Progenitor cell of endocrine pancreas (in vitro differentiated cells): ENCODE results near the gene TRABD. TPM values are rescaled to one million over a fixed set of nuclear protein-coding genes. Genes with fewer than 3 reads are reported as not detected.

Experiments
- DNase-seq: peaks from one replicate; pipeline ENCODE4 v3.0.0; 2021; ENCODE audit warnings: low spot score; ENCODE audit not compliant: unreplicated experiment
- H3K27ac Mint-ChIP-seq: 2 replicates; pipeline ENCODE4 v1.8.0; 2021; ENCODE audit warnings: mild to moderate bottlenecking, moderate library complexity, mixed read lengths
- H3K27me3 Mint-ChIP-seq: 2 replicates; pipeline ENCODE4 v1.8.0; 2021; ENCODE audit warnings: mixed read lengths
- H3K36me3 Mint-ChIP-seq: 2 replicates; pipeline ENCODE4 v1.8.0; 2022; ENCODE audit warnings: mixed read lengths; ENCODE audit not compliant: insufficient read depth
- H3K4me1 Mint-ChIP-seq: 2 replicates; pipeline ENCODE4 v1.8.0; 2021; ENCODE audit warnings: low read depth, mixed read lengths
- H3K4me3 Mint-ChIP-seq: 2 replicates; pipeline ENCODE4 v1.8.0; 2021; ENCODE audit warnings: low read depth, mild to moderate bottlenecking, moderate library complexity, mixed read lengths
- H3K9me3 Mint-ChIP-seq: 2 replicates; pipeline ENCODE4 v1.8.0; 2021; ENCODE audit warnings: low read depth, mixed read lengths
- total RNA-seq: library from RNA; stranded (reverse); gene quantifications from 2 replicates; pipeline ENCODE4 v1.2.1, GENCODE V29; 2021
- TF ChIP-seq, protein P1 (sequence below): fragments of 200-600 bp; sonication (generic); IDR thresholded peaks from one replicate; pipeline ENCODE4 v1.5.0; 2021; ENCODE audit warnings: antibody characterized with exemption, mild to moderate bottlenecking; ENCODE audit not compliant: unreplicated experiment

Gene TRABD
- total RNA-seq, 1 donor from 2014 or later, result 39.4 TPM

GRCh38 chr22:50238755-50239154, 53.0 kb downstream of the TRABD start:
- DNase-seq, result no peak
- Mint-ChIP-seq H3K27ac (no peak overlapping the region), H3K9me3 (no peaks in the 10 kb centered on the region), H3K27me3 (no peaks in the 10 kb centered on the region), H3K4me1 (peaks cover 17% of the 10 kb centered on the region), H3K4me3 (no peak overlapping the region), H3K36me3 (peaks cover 5% of the 10 kb centered on the region)
- TF ChIP-seq, protein P1, sequence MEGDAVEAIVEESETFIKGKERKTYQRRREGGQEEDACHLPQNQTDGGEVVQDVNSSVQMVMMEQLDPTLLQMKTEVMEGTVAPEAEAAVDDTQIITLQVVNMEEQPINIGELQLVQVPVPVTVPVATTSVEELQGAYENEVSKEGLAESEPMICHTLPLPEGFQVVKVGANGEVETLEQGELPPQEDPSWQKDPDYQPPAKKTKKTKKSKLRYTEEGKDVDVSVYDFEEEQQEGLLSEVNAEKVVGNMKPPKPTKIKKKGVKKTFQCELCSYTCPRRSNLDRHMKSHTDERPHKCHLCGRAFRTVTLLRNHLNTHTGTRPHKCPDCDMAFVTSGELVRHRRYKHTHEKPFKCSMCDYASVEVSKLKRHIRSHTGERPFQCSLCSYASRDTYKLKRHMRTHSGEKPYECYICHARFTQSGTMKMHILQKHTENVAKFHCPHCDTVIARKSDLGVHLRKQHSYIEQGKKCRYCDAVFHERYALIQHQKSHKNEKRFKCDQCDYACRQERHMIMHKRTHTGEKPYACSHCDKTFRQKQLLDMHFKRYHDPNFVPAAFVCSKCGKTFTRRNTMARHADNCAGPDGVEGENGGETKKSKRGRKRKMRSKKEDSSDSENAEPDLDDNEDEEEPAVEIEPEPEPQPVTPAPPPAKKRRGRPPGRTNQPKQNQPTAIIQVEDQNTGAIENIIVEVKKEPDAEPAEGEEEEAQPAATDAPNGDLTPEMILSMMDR, result no peak

DNA sequence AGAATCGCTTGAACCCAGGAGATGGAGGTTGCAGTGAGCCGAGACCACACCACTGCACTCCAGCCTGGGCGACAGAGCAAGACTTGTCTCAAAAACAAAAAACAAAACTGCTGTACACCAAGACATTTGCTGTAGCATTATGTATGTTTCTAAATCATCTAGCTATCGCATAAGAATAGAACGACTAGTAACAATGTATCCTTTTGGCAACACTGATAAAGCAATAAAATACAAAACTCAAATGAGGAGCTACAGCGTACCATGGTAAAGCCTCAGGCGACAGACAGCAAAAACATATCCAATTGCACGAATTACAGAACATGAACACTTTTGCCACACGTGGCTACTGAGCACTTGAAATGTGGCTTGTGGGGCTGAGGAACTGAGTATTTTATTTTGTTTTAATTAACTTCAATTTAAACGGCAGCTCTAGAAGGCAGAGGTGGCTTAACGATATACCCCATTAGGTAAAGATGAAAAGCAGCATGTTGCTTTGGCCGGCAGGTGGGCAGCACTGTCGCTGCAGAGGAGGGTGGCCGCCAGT, 56.8 kb downstream of the TRABD start:
- Mint-ChIP-seq H3K27ac (no peak overlapping the region), H3K4me1 (peaks cover 24% of the 10 kb centered on the region), H3K9me3 (no peaks in the 10 kb centered on the region), H3K4me3 (peak overlapping the region; percentile 99), H3K36me3 (peaks cover 6% of the 10 kb centered on the region), H3K27me3 (no peaks in the 10 kb centered on the region)
- no peak for DNase-seq
- TF ChIP-seq, protein P1, result no peak

DNA sequence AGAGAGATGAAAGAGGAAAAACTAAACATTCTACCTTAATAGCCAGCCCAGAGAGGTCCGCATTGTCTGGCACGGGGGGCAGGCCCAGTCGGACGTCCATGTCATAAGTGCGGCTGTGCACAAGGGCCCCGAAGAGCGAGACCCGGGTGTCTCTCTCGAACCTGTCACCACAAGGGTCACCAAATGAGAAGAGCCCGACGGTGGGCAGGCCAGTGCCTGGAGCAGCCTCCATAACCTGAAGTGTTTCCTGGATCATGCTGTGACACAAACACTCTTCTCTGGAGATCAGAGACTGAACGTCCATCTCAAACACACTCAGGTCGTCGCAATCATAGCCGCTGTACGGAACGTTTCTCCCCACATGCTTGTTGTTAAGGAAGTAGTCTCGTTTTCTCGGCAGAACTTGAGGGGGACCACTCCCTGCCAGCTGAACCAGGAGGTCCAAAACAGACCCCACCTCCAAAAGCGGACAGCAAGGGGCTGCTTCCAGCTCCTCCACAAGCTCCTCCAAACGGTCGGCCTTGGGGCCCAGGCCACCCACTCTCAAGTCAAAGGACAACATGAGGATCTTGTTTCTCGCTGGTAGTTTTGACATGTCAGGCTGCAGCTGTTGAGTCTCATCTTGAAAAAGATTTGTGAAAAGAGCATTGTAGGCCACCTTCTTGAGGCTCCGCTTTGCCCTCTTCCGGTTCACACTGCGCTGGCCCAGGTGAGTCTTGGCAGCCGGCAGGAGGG, 58.1 kb downstream of the TRABD start:
- TF ChIP-seq, protein P1, result no peak
- Mint-ChIP-seq H3K9me3 (no peaks in the 10 kb centered on the region), H3K27ac (peak overlapping the region; percentile 96)

GRCh38 chr22:50244420-50245213, 58.9 kb downstream of the TRABD start, which contains the start of gene TUBGCP6:
TUBGCP6 (minus strand) TSS chr22:50245023; CDS start chr22:50244459, 564 bp downstream.
- Mint-ChIP-seq H3K36me3 (peaks cover 4% of the 10 kb centered on the region), H3K9me3 (no peaks in the 10 kb centered on the region), H3K4me1 (peaks cover 26% of the 10 kb centered on the region), H3K27ac (peak within 1 kb of the TSS; percentile 96), H3K27me3 (no peaks in the 10 kb centered on the region), H3K4me3 (peak within 1 kb of the TSS; percentile 99)
- TF ChIP-seq, protein P1, result peak; percentile 40
- peak; percentile 79 for DNase-seq

More for the DNA sequence above, 58.1 kb downstream of the TRABD start:
- peaks cover 4% of the 10 kb centered on the region for H3K36me3 Mint-ChIP-seq
- DNase-seq, result no peak
- no peaks in the 10 kb centered on the region for H3K27me3 Mint-ChIP-seq
- peak overlapping the region; percentile 99 for H3K4me3 Mint-ChIP-seq
- H3K4me1 Mint-ChIP-seq, result peaks cover 26% of the 10 kb centered on the region
